ENCODE results near the gene TSPYL1.

Gene TSPYL1

DNA sequence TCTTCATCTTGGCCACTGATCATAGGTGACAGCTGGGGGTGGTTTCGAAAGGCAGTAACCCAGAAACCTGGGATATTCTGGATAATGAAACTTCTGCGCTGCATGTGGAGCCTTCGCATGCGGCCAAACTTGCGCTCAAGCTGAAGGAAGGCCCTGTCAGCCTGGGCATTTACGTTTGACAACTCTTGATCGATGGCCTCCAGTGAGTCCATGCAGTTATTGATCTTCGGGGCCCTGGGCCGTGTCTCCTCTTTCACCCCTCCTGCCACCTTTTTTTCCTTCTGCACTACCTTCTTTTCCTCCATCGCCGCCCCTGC is 26.6 kb downstream of the TSPYL1 start:
- no peak for DNase-seq (ENCODE audit: extremely low spot score)
- TF ChIP-seq FOXM1 (IDR thresholded peaks at IDR 0.05; ENCODE audit: borderline replicate concordance) (no peak), NFRKB (IDR thresholded peaks at IDR 0.05) (no peak), FOXA1 (IDR thresholded peaks at IDR 0.05) (no peak), TARDBP (IDR thresholded peaks at IDR 0.05) (no peak), BHLHE40 (IDR thresholded peaks at IDR 0.05; ENCODE audit: borderline replicate concordance) (no peak), CTBP1 (IDR thresholded peaks at IDR 0.05; ENCODE audit: borderline replicate concordance) (no peak), SP1 (IDR thresholded peaks at IDR 0.05) (no peak), HDGF (IDR thresholded peaks at IDR 0.05; ENCODE audit: borderline replicate concordance) (no peak)
- TF ChIP-seq, protein P1, sequence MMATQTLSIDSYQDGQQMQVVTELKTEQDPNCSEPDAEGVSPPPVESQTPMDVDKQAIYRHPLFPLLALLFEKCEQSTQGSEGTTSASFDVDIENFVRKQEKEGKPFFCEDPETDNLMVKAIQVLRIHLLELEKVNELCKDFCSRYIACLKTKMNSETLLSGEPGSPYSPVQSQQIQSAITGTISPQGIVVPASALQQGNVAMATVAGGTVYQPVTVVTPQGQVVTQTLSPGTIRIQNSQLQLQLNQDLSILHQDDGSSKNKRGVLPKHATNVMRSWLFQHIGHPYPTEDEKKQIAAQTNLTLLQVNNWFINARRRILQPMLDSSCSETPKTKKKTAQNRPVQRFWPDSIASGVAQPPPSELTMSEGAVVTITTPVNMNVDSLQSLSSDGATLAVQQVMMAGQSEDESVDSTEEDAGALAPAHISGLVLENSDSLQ (IDR thresholded peaks at IDR 0.05) = no peak
- ChIA-PET POLR2A (interaction anchor here (1.1 to 3.7 kb wide), 6 partner anchors 11 to 319 kb away, joined by 3 to 18 read pairs (median 5); partner anchors contain the start of gene TSPYL1), CTCF (interaction anchor here (1.3 to 1.4 kb wide), 2 partner anchors 16 to 308 kb away, joined by 3 to 5 read pairs; no protein-coding TSS in a partner anchor)

DNA sequence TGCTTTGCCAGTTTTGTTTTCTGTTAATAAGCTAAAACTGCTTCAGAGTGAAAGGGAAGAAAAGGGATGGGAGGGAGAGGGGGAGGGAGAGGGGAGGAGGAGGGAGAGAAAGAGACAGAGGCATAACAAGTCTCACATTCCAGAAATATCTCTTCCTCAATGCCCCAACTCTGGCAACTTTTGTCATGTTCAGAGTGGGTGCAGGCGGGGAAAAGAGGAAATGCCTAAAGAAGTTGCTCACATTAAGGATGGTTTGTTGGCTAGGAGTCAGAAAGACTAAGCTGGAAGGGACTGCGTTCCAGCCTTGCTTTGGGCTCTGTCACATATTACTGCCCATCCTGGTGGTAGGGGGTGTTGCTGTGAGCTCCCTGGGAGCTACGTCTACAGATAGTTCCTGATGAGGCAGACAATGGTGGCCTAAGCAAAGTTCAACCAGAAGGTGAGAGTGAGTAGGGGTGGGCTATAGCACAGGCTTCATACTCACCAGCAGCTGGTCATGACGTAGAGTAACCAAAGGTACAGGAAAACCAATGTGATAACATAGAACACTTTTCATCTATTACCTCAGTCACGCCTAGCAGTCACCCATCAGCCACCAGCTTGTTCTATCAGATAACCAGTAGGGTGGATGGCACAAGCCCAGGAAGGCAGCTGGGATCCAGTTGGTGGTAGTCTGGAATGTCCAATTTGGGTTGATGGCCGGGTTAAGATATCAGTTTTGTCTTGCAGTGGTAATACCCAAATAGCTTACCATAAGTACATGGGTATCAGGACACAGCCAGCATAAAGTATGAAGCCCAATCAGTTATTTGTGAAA is 28.0 kb downstream of the TSPYL1 start:
- no peak for DNase-seq (ENCODE audit: extremely low spot score)
- ChIA-PET CTCF (interaction anchor here (2.2 kb wide), 1 partner anchor 35 kb away, joined by 8 read pairs; no protein-coding TSS in a partner anchor), POLR2A (interaction anchor here (0.8 to 1.1 kb wide), 2 partner anchors 319 to 369 kb away, joined by 3 to 5 read pairs; partner anchors contain the start of gene RWDD1)
- TF ChIP-seq L3MBTL2 (conservative IDR thresholded peaks at IDR 0.05) (no peak), SUZ12 (IDR thresholded peaks at IDR 0.05) (no peak), CTBP1 (IDR thresholded peaks at IDR 0.05; ENCODE audit: borderline replicate concordance) (no peak), SP1 (IDR thresholded peaks at IDR 0.05) (no peak), LEF1 (IDR thresholded peaks at IDR 0.05; ENCODE audit: borderline replicate concordance) (no peak), ARNT (IDR thresholded peaks at IDR 0.05) (no peak)

DNA sequence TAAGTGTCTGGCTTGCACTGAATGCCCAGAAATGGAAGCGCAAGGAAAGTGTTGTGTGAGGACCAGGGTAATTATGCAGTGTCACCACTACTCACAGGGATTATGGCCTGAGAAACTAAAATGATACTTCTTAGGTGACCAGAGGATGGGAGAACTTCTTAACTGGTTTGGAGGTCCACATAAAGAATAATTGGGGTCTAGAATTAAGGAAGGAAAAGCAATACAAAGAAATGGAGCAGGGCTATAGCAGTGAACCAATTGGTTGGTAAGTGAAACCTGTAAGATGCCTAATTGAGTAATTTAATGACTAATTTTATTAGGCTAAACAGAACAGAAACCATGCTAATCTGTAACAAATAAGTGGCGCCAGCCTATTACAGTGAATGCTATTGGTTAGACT is 31.2 kb downstream of the TSPYL1 start:
- no peak for DNase-seq (ENCODE audit: extremely low spot score)
- TF ChIP-seq FOXA1 (IDR thresholded peaks at IDR 0.05) (no peak), TARDBP (IDR thresholded peaks at IDR 0.05) (no peak), SUZ12 (IDR thresholded peaks at IDR 0.05) (no peak), CTBP1 (IDR thresholded peaks at IDR 0.05; ENCODE audit: borderline replicate concordance) (no peak), HDGF (IDR thresholded peaks at IDR 0.05; ENCODE audit: borderline replicate concordance) (no peak), L3MBTL2 (conservative IDR thresholded peaks at IDR 0.05) (no peak), LEF1 (IDR thresholded peaks at IDR 0.05; ENCODE audit: borderline replicate concordance) (no peak), ARNT (IDR thresholded peaks at IDR 0.05) (no peak), ZNF384 (IDR thresholded peaks at IDR 0.05) (no peak), ELF4 (IDR thresholded peaks at IDR 0.05) (no peak), SP1 (IDR thresholded peaks at IDR 0.05) (no peak), NFRKB (IDR thresholded peaks at IDR 0.05) (no peak)
- TF ChIP-seq, protein P1 (IDR thresholded peaks at IDR 0.05) = no peak
- ChIA-PET POLR2A (no interaction called here), CTCF (no interaction called here)

DNA sequence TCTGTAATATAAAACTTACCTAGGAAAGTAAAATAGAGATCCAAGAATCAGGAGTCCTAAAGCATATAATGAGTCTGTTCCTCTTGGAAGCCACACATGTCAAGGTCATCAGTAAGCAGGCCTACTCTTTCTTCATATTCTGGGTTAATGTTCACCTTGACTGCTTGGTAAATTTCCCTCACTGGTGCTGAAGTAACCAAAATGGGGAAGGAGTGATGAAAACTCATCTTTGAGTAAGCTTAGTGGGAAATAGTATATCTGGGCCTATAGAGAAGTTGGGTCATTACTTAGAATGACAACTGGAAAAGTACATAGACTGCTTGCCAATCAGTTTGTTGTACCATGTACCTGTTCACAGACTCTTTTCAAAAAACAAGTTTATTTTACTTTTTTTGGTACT is 32.4 kb downstream of the TSPYL1 start:
- ChIA-PET POLR2A (no interaction called here), CTCF (no interaction called here)
- DNase-seq (ENCODE audit: extremely low spot score) = no peak
- TF ChIP-seq CTBP1 (IDR thresholded peaks at IDR 0.05; ENCODE audit: borderline replicate concordance) (no peak), FOXA1 (IDR thresholded peaks at IDR 0.05) (no peak), L3MBTL2 (conservative IDR thresholded peaks at IDR 0.05) (no peak), ELF4 (IDR thresholded peaks at IDR 0.05) (no peak), BHLHE40 (IDR thresholded peaks at IDR 0.05; ENCODE audit: borderline replicate concordance) (no peak), SP1 (IDR thresholded peaks at IDR 0.05) (no peak)
- TF ChIP-seq, protein P1 (IDR thresholded peaks at IDR 0.05) = no peak

DNA sequence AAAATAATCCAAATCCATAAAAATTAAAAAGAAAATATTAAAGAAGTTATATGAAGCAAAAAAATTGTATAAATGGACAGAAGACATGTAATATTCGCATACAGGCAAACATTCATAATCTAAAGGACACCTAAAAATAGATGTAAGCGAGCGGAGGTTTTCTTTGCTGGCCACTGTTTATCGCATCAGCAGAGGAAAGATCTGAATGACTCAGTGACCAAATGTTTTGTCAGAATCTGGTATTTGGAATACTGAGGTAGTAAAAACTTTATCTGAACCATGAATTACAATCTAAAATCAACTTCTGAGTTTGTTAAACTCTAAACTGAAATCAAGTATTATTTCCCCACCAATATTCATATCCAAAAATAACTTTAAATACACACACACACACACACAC is 33.6 kb downstream of the TSPYL1 start:
- no peak for DNase-seq (ENCODE audit: extremely low spot score)
- POLR2A ChIA-PET = no interaction called here
- CTCF ChIA-PET = no interaction called here
- TF ChIP-seq NFRKB (IDR thresholded peaks at IDR 0.05) = no peak
- no peak for TF ChIP-seq L3MBTL2 (conservative IDR thresholded peaks at IDR 0.05)
- no peak for TF ChIP-seq ZNF384 (IDR thresholded peaks at IDR 0.05)
- no peak for TF ChIP-seq LEF1 (IDR thresholded peaks at IDR 0.05; ENCODE audit: borderline replicate concordance)

DNA sequence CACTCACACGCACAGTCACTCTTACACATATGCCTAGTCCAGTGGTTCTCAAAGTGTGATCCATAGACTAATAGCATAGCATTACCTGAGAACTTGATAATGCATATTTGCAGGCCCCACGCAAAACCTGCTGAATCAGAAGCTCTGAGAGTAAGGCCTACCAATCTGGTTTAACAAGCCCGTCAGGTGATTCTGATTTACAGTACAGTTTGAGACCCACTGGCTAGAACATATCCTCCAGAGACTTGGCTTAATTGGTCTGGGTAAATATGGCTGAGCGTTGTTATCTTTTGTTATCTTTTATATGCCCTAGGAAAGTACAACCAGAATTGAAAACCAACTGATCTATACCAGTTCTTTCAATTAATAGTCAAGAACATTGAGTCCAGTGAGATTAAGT is 35.4 kb downstream of the TSPYL1 start:
- CTCF ChIA-PET = no interaction called here
- POLR2A ChIA-PET = no interaction called here
- TF ChIP-seq ZNF384 (IDR thresholded peaks at IDR 0.05) = no peak
- TF ChIP-seq TARDBP (IDR thresholded peaks at IDR 0.05) = no peak
- TF ChIP-seq L3MBTL2 (conservative IDR thresholded peaks at IDR 0.05) = no peak
- no peak for TF ChIP-seq HDGF (IDR thresholded peaks at IDR 0.05; ENCODE audit: borderline replicate concordance)
- TF ChIP-seq ELF4 (IDR thresholded peaks at IDR 0.05) = no peak
- TF ChIP-seq CTBP1 (IDR thresholded peaks at IDR 0.05; ENCODE audit: borderline replicate concordance) = peak; percentile 7; the same call in 1 of the 2 replicates
- no peak for TF ChIP-seq NFRKB (IDR thresholded peaks at IDR 0.05)
- no peak for TF ChIP-seq SUZ12 (IDR thresholded peaks at IDR 0.05)
- no peak for TF ChIP-seq FOXK2 (IDR thresholded peaks at IDR 0.05)
- no peak for TF ChIP-seq LEF1 (IDR thresholded peaks at IDR 0.05; ENCODE audit: borderline replicate concordance)
- TF ChIP-seq, protein P1 (IDR thresholded peaks at IDR 0.05) = peak; percentile 81
- peak; percentile 33 for DNase-seq (ENCODE audit: extremely low spot score)

All from HEK293T (cell line).